GM18511 (cell line): ENCODE measurements around the gene TMEM31.
"Not testable (repeated sequence)": the region's sequence is repeated elsewhere in the genome, so short reads cannot be mapped to it uniquely, and the experiment has no call there.

Experiments used
- ATAC-seq: cut with Tn5 transposase; IDR thresholded peaks from one replicate; pipeline ENCODE4 v1.9.1; 2021; ENCODE audit warnings: mild to moderate bottlenecking, moderate library complexity; ENCODE audit not compliant: unreplicated experiment

Gene TMEM31

GRCh38 chrX:103722505-103722904 lies 11.8 kb downstream of the TMEM31 start:
- no peak for ATAC-seq

DNA sequence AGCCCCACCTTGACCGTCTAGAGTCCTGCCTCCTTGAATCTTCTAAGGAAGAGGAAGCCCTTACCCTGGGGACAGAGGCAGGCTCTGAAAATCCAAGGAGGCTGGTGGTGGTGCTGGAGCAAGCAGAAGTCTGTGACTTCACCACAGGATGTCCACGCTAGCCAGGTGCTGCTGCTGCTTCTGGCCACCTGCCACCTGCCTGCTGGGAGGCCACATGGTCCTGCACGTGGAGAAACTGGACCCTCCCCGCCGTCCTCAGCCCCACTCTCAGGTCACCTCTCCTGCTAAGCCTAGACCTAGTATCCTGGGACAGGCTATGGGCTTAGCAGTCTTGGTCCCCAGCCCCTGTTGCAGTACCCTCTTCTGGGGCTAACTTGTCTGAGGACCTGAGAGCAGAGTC lies 15.8 kb downstream of the TMEM31 start:
- no peak for ATAC-seq

DNA sequence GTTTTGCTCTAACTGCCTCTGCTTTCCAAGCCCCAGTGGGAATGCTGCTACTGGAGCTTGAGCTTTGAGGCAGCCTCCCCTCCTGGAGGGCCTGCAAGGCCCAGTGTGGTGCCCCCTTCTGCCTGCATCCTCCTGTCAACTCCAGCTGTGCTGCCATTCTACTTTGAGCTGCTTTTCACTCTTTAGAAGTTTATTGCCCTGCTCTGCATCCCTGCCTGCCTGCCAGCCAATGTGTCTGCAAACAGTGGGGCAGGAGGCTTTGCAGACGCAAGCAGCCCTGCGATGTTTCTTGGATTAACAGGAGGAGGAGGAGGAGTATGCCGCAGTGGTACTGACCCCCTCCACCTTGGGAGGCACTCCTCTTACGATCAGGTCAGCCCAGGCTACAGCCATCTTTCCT lies 16.4 kb downstream of the TMEM31 start:
- no peak for ATAC-seq

DNA sequence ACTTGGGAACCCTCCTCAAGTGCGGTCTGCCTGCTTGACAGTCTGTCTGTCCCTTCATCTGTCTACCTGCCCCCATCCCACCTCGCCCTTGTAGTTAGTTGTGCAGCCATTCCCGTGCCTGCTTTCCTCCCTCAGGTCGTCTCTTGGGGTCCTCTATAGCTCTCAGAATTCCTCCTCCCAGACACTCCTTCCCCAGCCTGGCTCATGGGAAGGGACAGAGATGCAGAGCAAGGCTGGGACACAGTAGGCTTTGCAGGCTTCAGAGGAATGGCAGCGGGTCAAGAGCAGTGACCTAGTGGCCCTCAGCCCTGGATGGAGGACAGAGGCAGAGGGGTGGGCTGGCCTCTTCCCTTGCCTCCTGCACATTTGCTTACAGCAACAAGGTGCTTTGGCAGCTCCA lies 18.3 kb downstream of the TMEM31 start:
- ATAC-seq = no peak

GRCh38 chrX:103730147-103730795 lies 19.6 kb downstream of the TMEM31 start:
- no peak for ATAC-seq

- no peak for ATAC-seq
These were observed 20.2 kb downstream of the TMEM31 start for GRCh38 chrX:103730796-103731493.

DNA sequence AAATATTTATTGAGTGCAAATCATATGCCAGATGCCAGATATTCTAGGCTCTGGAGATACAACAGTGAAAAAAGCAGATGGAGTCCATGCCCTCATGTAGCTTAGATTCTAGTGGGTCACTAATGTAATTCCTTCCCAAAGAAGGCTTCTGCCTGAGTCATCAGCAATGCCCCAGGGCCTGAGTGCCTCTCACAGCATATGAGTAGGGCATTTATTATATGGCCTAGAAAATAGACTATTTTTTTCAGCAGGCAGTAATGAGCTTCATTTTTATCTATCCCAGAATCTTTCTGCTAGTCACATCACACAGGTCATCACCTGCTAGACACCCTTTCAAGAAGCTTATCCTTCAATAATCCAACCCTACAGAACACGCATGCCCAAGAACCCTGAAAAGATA lies 22.3 kb downstream of the TMEM31 start:
- no peak for ATAC-seq

- ATAC-seq = no peak
These were observed 23.5 kb downstream of the TMEM31 start for GRCh38 chrX:103734125-103734760.

- no peak for ATAC-seq
These were observed 27.0 kb downstream of the TMEM31 start for GRCh38 chrX:103737696-103738095.

GRCh38 chrX:103739421-103739820 lies 28.7 kb downstream of the TMEM31 start:
- ATAC-seq = no peak

GRCh38 chrX:103741879-103742278 lies 31.2 kb downstream of the TMEM31 start:
- ATAC-seq = no peak

DNA sequence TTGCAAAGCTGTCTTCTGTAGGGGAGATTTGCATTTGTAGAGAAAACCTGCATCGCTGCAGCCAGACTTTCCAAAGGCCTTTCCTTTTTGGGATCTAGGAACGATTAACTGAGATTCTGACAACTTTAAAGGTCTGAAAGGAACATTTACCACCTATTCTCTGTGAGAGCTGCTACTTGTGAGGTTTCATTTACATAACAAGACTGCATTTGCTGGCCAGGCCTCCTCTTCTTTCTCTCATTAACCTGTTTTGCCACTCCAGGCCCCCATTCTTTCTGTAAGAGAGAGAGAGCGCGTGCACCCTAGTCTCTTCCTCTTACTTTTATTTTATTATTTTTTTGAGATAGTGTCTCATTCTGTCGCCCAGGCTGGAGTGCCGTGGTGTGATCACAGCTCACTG lies 31.6 kb downstream of the TMEM31 start:
- no peak for ATAC-seq

DNA sequence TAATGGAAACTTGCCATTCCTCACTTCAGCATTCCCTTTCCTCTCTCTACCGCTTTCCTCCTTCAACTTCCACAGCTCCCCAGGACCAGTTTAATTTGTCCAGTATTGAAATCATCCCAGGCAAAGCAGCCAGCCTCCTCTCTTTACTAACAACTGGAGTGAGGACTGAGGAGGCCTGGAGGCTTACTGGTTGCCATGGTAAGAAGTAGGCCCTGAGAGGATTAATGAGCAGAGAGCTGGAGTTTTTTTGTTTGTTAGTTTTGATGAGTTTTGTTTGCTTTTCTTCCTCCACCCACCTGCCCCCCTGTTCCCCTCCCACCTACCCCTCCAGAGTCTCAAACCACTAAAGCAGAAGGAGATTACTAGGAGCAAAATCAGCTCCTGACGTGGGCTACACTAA lies 36.5 kb downstream of the TMEM31 start:
- ATAC-seq = no peak

- ATAC-seq = no peak
These were observed 43.7 kb downstream of the TMEM31 start for GRCh38 chrX:103754401-103754800.

DNA sequence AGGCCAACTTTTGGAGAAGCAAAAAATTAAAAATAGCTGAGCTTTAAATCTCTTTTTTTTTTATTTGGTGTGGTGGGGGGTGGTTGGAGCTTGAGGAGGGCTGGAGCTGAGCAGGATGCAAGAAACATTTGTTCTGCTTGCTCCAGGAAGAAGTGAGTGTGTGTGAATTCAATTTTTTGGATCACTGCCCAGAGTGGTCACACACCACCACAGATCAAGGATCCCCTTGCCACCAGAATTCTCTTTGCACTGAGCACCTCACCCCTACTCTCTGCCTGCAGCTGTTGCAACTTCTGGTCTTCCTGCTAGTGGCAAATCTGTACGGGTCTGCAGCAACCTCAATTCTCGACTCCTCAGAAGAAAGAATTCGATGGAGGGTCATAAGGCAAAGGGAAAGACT lies 46.0 kb downstream of the TMEM31 start:
- no peak for ATAC-seq

DNA sequence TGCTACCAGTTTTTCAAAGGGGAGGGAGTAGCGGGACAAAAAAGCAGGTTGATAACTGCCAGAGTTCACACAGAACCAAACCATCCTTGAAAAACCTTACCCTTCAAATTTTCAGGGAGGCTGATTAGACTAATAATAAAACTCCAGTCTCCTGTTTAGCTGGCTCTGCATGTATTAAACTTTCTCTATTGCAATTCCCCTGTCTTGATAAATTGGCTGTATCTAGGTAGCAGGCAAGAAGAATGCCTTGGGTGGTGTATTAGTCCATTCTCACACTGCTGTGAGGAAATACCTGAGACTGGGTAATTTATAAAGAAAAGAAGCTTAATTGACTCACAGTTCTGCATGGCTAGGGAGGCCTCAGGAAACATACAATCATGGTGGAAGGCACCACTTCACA lies 47.8 kb downstream of the TMEM31 start:
- no peak for ATAC-seq

DNA sequence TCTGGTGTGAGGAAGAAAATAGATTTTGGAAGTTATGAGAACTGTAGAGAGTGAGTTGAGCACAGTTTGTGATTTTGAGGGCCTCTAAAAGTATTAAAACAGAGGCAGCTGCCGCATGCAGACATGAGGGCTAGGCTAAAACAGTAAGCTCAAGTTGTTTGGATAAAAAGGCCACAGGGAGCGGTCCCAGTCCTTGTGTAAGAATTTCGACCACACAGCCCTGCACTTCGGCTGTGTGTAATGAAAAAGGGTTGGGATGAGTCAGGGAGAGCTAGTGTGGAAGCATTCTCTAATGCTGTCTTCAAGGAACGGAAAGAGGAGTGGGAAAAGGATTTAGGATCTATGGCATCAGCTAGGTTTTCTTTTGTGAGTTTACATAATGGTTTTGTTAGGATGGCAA lies 52.8 kb downstream of the TMEM31 start:
- not testable (repeated sequence) for ATAC-seq
